OCI-M1 (cell line): Measurements from ENCODE around the gene MINDY4B.

Source experiments
- DNase-seq: peaks from one replicate; lab custom pipeline; 2025; lab: John Stamatoyannopoulos, UW

MINDY4B gene

GRCh38 chr3:150844484-150844883 lies 60.8 kb downstream of the MINDY4B start:
- no peak for DNase-seq

DNA sequence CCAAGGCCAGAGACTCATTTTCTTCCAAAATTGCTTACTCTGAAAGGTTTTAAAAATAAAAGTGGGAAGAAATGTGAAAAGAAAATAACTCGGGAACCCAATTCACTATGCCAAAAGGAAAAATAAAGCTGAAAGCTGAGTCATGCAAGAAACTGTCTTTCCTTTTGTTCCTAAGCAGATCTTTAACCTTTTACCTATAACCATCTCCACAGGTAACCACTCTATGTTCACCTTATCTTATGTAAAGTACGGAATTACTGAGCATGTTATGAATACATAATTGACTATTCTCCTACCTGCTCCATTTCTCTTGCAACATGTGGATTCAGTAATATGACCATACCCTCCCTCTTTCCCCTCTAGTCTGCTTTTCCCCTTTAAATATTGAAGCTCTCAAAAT lies 62.0 kb downstream of the MINDY4B start:
- no peak for DNase-seq

DNA sequence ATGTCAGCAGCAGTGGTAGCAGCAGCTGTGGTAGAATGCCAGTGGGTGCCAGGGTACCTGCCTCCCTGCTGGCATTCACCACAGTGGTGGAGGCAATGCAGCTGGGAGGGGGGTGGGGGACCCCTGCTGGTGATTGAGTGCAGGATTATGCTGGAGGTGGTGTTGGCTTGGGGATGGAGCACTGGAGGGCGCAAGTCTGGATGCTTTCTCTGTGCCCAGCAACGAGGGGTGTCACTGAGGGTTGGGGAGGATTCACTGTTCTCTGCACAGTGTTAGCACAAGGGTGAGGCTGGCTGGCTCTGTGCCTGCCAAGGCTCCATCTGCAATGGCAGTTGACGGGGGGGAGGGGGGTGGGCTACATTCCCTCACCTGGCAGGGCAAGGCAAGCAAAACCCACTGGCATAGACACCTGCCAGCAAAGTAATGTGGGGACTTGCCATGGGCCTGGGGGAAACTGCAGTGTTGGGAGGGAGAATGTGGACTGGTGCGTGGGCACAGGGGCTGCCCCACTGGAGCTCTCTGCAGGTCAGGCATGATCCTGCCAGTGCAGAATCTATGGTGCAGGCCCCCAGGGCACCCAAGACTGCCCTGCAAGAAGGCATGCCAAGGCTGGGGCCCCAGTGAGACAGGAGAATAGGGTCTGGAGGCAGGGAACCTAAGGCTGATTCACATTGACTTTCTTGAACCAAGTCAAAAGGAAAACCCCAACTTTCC lies 64.3 kb downstream of the MINDY4B start:
- DNase-seq = no peak

GRCh38 chr3:150830745-150831144 lies 74.5 kb downstream of the MINDY4B start:
- DNase-seq = no peak

DNA sequence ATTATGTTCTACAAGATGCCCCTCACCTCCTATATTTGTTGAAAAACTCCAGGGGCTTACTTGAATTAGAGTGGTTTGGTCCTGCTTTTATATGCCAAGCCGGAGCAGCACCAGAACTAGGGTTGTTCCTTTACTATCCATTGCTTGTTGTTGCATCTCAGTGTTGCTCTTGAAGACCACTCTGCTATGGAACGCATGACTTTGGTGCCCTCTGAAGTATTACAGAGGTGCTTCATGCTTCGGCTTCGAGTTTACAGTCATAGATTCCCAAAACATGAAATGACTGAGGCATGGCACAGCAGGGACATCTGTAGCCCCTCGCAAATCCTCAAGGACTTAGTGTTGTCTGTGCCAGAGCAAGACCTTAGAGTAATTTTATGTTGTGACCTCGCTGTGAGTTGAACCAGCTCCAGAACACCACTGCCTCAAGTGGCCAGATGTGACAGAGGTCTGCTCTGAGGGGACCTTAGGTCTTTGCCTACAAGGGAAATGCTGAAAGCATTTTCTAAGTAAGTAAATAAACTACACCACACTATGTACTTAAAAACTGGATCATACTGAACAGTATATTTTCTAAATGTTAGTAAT lies 75.1 kb downstream of the MINDY4B start:
- DNase-seq = peak; percentile 14

GRCh38 chr3:150829408-150829807 lies 75.8 kb downstream of the MINDY4B start:
- no peak for DNase-seq

GRCh38 chr3:150828997-150829396 lies 76.2 kb downstream of the MINDY4B start:
- DNase-seq = no peak

DNA sequence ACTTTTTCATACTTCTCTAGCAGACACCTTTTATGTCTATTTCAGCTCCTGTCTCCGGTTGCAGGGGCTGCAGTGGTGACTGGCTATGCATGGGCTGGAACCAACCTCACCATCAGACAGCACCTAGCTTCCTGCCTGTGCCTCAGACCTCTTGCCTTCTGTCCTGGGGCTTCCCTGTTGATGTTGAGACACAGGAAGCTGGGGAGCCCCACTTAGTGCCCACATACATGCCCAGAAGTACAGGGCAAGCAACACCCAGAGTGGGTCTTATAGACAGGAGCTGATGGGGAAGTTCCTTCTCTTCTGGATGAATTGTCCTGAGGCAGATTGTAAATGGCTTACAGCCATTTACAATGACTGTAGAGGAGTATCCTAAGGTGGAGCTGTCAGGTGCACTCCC lies 77.0 kb downstream of the MINDY4B start:
- DNase-seq = no peak

DNA sequence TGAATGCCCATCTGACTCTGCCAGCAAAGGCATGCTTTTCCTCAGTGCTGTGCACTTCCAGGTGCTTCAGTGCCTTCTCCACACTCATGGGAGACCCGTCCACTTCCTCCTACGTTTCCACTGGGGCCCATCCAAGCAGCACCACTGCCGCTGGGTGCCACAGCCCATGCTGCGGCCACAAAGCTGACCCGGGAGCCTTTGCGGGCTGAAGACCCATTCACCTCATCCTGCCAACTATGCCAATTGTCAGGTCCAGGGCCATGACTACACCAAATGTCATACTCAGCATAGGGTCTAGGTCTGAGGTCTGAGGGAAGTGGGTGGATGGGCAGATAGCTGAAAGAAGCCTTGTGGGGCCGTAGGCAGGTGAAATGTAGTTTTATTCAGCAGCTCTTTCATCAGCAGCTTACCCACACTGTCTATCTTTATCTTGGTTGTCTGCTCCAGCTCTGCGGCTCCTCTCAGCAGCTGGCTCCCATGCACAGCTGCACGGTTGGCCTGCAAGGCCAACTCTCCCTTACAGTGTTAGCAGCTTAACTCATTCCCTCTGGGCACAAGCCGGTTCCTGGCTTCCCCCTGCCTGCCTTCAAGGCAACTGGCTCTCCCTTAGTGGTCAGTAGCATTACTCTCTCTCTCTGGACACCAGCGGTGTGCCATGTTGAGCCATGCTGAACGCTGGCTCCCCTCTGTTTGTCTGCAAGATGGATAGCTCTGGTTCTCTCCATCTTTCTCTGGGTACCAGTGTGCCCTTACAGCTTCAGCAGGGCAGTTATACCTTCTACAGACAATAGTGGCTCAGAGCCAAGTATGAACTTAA lies 78.6 kb downstream of the MINDY4B start:
- DNase-seq = no peak

DNA sequence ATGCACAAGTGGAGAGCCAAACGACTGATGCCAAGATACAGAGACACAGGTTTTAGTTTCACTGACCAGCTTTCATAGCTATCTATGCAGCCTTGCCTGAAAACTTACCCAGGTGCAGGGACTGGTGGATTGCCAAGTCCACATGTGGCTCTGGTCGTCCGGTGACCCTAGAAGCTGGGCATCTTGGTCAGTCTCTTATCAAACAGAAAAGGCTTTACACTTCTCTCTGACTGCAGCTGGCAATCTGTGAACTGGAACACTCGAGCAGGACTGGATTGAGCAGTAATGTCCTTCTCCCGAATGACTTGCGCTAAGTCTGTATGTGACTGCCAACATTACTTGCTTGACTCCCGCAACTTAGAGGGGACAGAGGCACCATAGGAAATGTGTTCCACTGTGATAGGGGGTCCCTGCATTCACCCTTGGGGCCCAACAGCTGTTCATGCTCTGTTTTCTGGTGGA lies 79.3 kb downstream of the MINDY4B start:
- DNase-seq = no peak

- no peak for DNase-seq
These were observed 79.9 kb downstream of the MINDY4B start for GRCh38 chr3:150825192-150825915.

GRCh38 chr3:150823277-150823676 lies 82.0 kb downstream of the MINDY4B start:
- DNase-seq = no peak

DNA sequence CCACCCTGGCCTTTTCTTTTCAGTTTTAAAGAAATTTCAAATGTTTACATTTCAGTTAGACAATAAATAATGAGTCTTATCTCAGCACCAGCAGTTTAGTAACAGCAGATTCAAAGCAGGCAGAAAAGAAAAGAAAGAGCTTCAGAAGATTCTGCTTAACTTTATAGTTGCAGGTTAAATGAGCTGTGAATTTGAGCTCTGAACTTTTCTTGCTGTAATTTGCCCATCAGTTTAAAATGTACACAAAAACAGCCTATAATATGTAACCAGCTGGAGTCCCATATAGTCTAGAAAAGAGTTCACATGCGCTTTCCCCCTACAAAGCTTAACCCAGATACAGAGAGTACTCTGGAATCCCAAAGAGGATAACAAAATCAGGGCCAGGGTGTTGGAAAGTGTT lies 82.6 kb downstream of the MINDY4B start:
- DNase-seq = no peak
